Activated CD8-positive, alpha-beta T cell treated with anti-CD3 and anti-CD28 coated beads for 36 hours (primary cell): Measurements from ENCODE around the gene ZNF519. TPM values are rescaled to one million over a fixed set of nuclear protein-coding genes. Genes with fewer than 3 reads are reported as not detected.
A peak's percentile ranks its signal among the peaks of the same experiment; 100 is the strongest.

Experiments used
- ATAC-seq: fragments of 200-7000 bp; cut with Tn5 transposase; one replicate; pipeline ENCODE4 v1.10.0; 2021; ENCODE audit warnings: mild to moderate bottlenecking, moderate library complexity
- CTCF ChIA-PET: fragments of 350-600 bp; sonication (Branson Sonifier 250); formaldehyde crosslinking; loops from one replicate; lab custom pipeline; 2021; ENCODE audit warnings: antibody characterized with exemption; lab: Charles Lee
- POLR2A ChIA-PET: fragments of 350-600 bp; sonication (Branson Sonifier 250); formaldehyde crosslinking; loops from one replicate; lab custom pipeline; 2021; ENCODE audit warnings: antibody characterized with exemption; lab: Charles Lee
- DNase-seq: peaks from one replicate; pipeline ENCODE4 v3.0.0-alpha.2; 2020
- H3K27ac Mint-ChIP-seq: one replicate; pipeline ENCODE4 v1.8.0; 2021; ENCODE audit warnings: mild to moderate bottlenecking, mixed read lengths
- H3K27me3 Mint-ChIP-seq: one replicate; pipeline ENCODE4 v1.8.0; 2021; ENCODE audit warnings: mixed read lengths
- H3K36me3 Mint-ChIP-seq: one replicate; pipeline ENCODE4 v1.8.0; 2021; ENCODE audit warnings: low read depth, mixed read lengths
- H3K4me1 Mint-ChIP-seq: one replicate; pipeline ENCODE4 v1.8.0; 2021; ENCODE audit warnings: low read depth, mixed read lengths
- H3K4me3 Mint-ChIP-seq: one replicate; pipeline ENCODE4 v1.8.0; 2021; ENCODE audit warnings: mild to moderate bottlenecking, moderate library complexity, mixed read lengths
- H3K9me3 Mint-ChIP-seq: one replicate; pipeline ENCODE4 v1.8.0; 2021; ENCODE audit warnings: mixed read lengths
- CTCF ChIP-seq: fragments of 200-600 bp; IDR thresholded peaks from one replicate; pipeline ENCODE4 v1.8.0; 2022; ENCODE audit warnings: antibody characterized with exemption, mild to moderate bottlenecking
- intact Hi-C: fragments of 100-400 bp; cut with micrococcal nuclease; formaldehyde crosslinking; loops from one replicate; pipeline ENCODE4 v1.10.0; 2022
- total RNA-seq, 2 experiments: library from RNA; stranded (reverse); gene quantifications; one replicate each; pipeline ENCODE4 v1.2.3, GENCODE V29; 2021

Gene ZNF519
- total RNA-seq, 2 experiments from 2014 or later = 14.9 to 17.7 TPM

DNA sequence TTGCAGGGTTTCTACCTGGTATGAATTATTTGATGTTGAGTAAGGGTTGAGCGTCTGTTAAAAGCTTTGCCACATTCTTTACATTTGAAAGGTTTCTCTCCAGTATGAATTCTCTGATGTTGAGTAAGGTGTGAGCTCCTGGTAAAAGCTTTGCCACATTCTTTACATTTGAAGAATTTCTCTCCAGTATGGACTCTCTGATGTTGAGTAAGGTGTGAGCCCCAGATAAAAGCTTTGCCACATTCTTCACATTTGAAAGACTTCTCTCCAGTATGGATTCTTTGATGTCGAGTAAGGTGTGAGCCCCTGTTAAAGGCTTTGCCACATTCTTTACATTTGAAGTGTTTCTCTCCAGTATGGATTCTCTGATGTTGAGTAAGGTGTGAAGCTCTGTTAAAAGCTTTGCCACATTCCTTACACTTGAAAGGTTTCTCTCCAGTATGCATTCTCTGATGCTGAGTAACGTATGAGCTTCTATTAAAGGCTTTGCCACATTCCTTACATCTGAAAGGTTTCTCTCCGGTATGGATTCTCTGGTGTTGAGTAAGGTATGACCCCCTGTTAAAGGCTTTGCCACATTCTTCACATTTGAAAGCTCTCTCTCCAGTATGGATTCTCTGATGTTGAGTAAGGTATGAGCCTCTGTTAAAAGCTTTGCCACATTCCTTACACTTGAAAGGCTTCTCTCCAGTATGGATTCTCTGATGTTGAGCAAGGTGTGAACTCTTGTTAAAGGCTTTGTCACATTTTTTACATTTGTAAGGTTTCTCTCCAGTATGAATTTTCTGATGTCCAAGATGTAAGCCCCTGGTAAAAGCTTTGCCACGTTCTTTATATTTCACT is 27.1 kb downstream of the ZNF519 start:
- ChIA-PET CTCF (interaction anchor here (0.8 to 1.2 kb wide), 2 partner anchors 18 to 292 kb away, joined by 3 to 5 read pairs; no protein-coding TSS in a partner anchor), POLR2A (interaction anchor here (0.8 to 1.6 kb wide), 2 partner anchors 10 to 270 kb away, joined by 3 read pairs; no protein-coding TSS in a partner anchor)
- TF ChIP-seq CTCF = no peak
- Mint-ChIP-seq H3K4me1 (peaks cover 15% of the 10 kb centered on the region), H3K27ac (no peak overlapping the region), H3K4me3 (no peak overlapping the region), H3K9me3 (peaks cover 47% of the 10 kb centered on the region), H3K27me3 (no peaks in the 10 kb centered on the region), H3K36me3 (peaks cover 62% of the 10 kb centered on the region)
- ATAC-seq (no peak), DNase-seq (no peak)
- intact Hi-C loops = no loop called here

GRCh38 chr18:14104201-14104600 is 28.0 kb downstream of the ZNF519 start:
- Mint-ChIP-seq H3K4me1 (peaks cover 19% of the 10 kb centered on the region), H3K4me3 (no peak overlapping the region), H3K27ac (no peak overlapping the region), H3K36me3 (peaks cover 63% of the 10 kb centered on the region), H3K27me3 (no peaks in the 10 kb centered on the region), H3K9me3 (peaks cover 45% of the 10 kb centered on the region)
- no peak for DNase-seq
- CTCF ChIA-PET = no interaction called here
- TF ChIP-seq CTCF = no peak
- intact Hi-C loops = no loop called here
- no peak for ATAC-seq
- POLR2A ChIA-PET = no interaction called here

DNA sequence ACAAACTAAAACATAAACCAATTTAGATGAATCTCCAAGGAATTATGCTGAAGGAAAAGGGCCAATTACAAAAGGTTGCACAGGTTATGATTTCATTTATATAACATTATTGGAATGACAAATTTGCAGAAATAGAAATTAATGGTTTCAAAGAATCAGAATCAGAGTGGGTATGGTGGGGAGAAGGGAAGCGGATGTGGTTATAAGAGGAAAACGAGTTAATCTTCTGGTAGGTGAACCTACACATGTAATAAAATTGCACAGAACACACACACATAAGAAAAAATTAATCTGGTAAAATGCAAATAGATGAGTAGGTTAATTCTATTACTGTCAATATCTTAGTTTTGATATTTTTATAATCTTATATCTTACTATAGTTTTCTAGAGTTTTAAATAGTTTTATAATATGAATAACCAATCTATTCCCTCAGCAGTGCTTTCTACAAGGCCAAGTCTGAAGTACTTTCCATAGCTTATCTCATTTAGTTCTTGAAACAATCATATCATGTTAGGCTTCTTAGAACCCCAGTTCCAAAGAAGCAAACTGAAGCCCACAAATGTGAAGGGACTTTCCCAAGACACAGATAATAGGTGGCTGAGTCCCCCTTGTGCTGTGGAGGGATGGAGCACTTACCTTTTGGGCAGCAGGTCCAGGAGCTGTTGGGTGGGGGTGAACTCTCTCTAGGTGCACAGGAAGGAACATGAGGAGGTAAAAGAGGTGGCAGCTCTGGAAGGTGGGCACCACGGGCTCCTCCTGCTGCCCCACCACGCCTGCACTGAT is 31.5 kb downstream of the ZNF519 start:
- intact Hi-C loops = no loop called here
- Mint-ChIP-seq H3K4me3 (no peak overlapping the region), H3K9me3 (peaks cover 24% of the 10 kb centered on the region), H3K36me3 (peaks cover 54% of the 10 kb centered on the region), H3K27me3 (no peaks in the 10 kb centered on the region), H3K4me1 (peaks cover 36% of the 10 kb centered on the region), H3K27ac (peak overlapping the region; percentile 85)
- ATAC-seq (peak; percentile 85), DNase-seq (peak; percentile 37)
- TF ChIP-seq CTCF = no peak
- POLR2A ChIA-PET = no interaction called here
- CTCF ChIA-PET = interaction anchor here (0.9 to 2.5 kb wide), 2 partner anchors 14 to 287 kb away, joined by 3 to 10 read pairs; no protein-coding TSS in a partner anchor

GRCh38 chr18:14098428-14098827 is 33.8 kb downstream of the ZNF519 start:
- H3K4me3 Mint-ChIP-seq = no peak overlapping the region
- ATAC-seq (no peak), DNase-seq (no peak)
- H3K36me3 Mint-ChIP-seq = peaks cover 38% of the 10 kb centered on the region
- H3K9me3 Mint-ChIP-seq = peaks cover 8% of the 10 kb centered on the region
- H3K27me3 Mint-ChIP-seq = no peaks in the 10 kb centered on the region
- no peak overlapping the region for H3K27ac Mint-ChIP-seq
- ChIA-PET CTCF (interaction anchor here (2.8 kb wide), 1 partner anchor 11 kb away, joined by 15 read pairs; no protein-coding TSS in a partner anchor), POLR2A (no interaction called here)
- peaks cover 36% of the 10 kb centered on the region for H3K4me1 Mint-ChIP-seq
- intact Hi-C loops = no loop called here
- no peak for TF ChIP-seq CTCF
